Mesenteric fat pad (tissue), 1 donor: ENCODE measurements around the gene PRKG1. TPM values are rescaled to one million over a fixed set of nuclear protein-coding genes. Genes with fewer than 3 reads are reported as not detected.

Experiments used
- DNase-seq: peaks from one replicate; pipeline ENCODE4 v3.0.0-alpha.2; 2020; ENCODE audit warnings: low spot score
- total RNA-seq: library from RNA; stranded (reverse); fragmentation: NEBNext Ultra II Directional; extraction: Animal tissue kit (Norgen Biotek cat#: 25700); gene quantifications from one replicate; pipeline ENCODE4 v1.2.1, GENCODE V29; 2021
- donor health status: DM: yes; HTN: yes; CAD: no.

Gene PRKG1
- total RNA-seq, 1 donor from 2014 or later = 12.9 TPM

DNA sequence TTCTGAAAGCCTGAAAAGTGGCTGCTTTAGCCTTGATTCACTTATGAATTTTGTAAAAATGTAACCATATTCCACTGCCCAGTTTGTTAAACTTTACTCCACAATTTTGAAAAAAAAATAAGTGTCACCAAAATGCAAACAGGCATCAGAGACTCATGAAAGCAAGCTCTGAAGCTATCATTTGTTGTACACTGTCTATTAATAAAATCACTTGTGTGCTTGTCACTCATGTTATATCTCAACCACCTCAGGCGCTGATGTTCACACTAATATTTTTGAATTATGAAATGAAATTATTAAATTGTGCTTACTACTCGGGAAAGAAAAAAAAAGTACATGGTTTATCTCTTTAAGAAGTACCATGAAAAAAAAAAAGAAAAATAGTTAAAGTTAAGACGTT is 1205.3 kb downstream of the PRKG1 start:
- no peak for DNase-seq

GRCh38 chr10:52280051-52280450 is 1205.8 kb downstream of the PRKG1 start:
- no peak for DNase-seq

GRCh38 chr10:52283174-52283573 is 1208.9 kb downstream of the PRKG1 start:
- no peak for DNase-seq

- no peak for DNase-seq
Observed at GRCh38 chr10:52284416-52285013, 1210.2 kb downstream of the PRKG1 start.

DNA sequence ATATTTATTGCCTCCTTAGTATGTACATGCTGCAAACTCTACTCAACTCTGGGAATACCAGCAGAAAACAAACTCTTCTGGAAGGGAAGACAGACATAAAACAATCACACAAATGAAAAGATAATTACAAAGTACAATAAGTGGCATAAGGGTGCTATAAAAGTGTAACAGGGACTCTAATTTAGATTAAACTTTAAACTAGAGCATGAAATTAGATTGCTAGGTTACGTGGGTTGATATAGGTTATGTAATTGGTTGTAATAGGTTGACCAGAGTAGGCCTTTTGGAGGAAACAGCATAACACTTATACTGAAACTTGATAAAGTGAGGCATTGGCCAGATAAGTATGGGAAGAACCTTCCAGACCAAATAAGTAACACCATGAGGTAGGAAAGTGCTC is 1213.6 kb downstream of the PRKG1 start:
- no peak for DNase-seq

GRCh38 chr10:52297747-52298146 is 1223.5 kb downstream of the PRKG1 start:
- no peak for DNase-seq

- DNase-seq = no peak
Observed at GRCh38 chr10:52300599-52301277, 1226.5 kb downstream of the PRKG1 start.

DNA sequence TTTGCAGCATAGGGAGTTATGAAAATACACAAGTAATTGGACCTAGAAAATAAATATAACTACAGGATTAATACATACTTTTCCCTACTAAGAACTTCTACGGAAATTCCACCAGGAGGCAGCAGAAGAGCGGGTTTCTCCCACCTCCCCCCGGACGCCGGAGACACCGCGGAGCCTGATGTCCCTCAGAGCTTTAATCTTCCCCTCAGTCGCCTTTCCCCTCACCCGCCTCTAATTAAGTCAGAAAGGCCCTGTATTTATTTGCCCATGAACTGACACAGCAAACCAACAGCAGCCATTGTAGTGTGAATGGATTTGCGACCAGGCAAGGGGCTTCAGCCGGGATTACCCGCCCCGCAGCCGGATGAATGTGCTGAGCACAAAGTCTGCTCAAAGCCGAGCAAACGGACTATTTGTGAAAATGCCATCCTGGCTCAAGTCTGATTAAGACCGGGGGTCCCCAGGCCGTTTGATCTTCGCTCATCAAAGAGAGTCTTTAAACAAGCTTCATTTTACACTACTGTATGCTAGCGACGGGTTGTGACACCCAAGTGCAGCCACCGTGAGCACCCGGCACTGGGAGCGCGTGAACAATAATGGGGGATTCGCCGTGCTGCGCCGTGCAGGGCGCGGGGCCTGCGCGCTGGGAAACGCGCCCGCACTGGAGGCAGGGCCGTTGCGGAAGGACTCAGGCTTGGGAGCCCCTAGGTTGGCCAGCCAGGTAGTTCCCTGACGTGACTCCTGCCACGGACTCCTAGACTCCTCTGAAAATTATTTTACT is 1234.2 kb downstream of the PRKG1 start:
- DNase-seq = no peak

DNA sequence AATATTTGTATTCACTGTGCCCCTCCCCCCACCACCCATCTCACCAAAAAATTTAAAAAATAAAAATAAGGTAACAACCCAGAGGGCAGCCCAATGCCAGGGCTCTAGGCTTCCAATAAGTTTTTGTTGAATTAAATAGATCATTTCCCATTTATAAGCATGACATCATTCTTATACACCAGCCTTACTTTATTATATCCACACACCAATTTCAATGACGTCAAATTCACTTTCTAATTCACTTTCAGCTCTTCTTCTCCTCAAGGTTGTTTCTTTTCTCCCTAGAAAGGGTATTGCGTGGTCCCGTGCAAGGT is 1238.6 kb downstream of the PRKG1 start:
- no peak for DNase-seq

GRCh38 chr10:52313256-52313932 is 1239.1 kb downstream of the PRKG1 start:
- DNase-seq = no peak

GRCh38 chr10:52313933-52314821 is 1239.9 kb downstream of the PRKG1 start, which contains the start of gene DKK1:
Gene DKK1 (plus strand): TSS chr10:52314281. CDS start chr10:52314435, 154 bp downstream.
- DNase-seq = peak; percentile 89

GRCh38 chr10:52314822-52315552 is 1240.7 kb downstream of the PRKG1 start:
- no peak for DNase-seq

- DNase-seq = no peak
Observed at GRCh38 chr10:52316001-52316400, 1241.7 kb downstream of the PRKG1 start.

- no peak for DNase-seq
Observed at GRCh38 chr10:52316500-52316899, 1242.2 kb downstream of the PRKG1 start.

GRCh38 chr10:52318136-52318701 is 1243.9 kb downstream of the PRKG1 start:
- DNase-seq = no peak

GRCh38 chr10:52318822-52319464 is 1244.7 kb downstream of the PRKG1 start:
- no peak for DNase-seq

DNA sequence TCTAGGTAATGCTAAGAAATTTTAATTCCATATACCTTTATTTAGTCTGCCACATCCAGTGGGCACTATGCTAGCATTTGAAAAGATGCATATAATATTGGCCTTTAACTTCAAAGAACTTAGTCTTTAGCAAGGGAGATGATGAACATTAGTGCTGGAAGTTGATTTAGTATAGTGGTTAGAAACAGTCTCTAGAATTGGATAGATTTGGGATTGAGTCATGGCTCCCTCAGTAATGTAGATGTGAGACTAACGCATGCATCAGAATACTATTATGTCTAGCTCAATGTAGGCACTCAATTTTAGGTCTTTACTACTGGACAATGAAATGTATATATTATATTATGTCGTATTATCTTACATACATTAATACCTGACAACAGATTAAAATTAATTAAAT is 1245.6 kb downstream of the PRKG1 start:
- no peak for DNase-seq

DNA sequence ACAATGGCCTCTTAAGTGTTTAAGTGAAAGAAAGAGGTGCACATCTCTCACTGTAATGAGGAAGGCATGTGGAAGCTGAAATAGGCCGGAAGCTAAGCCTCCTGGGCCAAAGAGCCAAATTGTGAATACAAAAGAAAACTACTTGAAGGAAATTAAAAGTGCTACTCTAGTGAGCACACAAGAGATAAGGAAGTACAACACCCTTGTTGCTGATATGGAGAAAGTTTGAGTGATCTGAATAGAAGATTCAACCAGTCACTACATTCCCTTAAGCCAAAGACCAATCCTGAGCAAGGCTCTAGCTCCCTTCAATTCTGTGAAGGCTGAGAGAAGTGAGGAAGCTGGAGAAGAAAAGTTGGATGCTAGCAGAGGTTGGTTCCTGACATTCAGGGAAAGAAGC is 1248.0 kb downstream of the PRKG1 start:
- no peak for DNase-seq

- no peak for DNase-seq
Observed at GRCh38 chr10:52322936-52323335, 1248.6 kb downstream of the PRKG1 start.
